ENCODE measurements around the gene AMBP.

GRCh38 chr9:114015607-114016006 is 62.5 kb downstream of the AMBP start:
- TF ChIP-seq CTCF (IDR thresholded peaks at IDR 0.05) (no peak), EZH2phosphoT487 (IDR thresholded peaks at IDR 0.05) (no peak)

Data from neural progenitor cell (in vitro differentiated cells).